ENCODE results near the gene MED10.

GRCh38 chr5:6349387-6349786 lies 29.0 kb downstream of the MED10 start:
- TF ChIP-seq CTCF (IDR thresholded peaks at IDR 0.05; ENCODE audit: low read depth, low read length) (no peak), POLR2A (IDR thresholded peaks at IDR 0.05; ENCODE audit: extremely low read depth, insufficient read length) (no peak)

Data from NB4 (cell line).